IPS-NIHi7 (cell line): ENCODE data around the gene FANCF.
A peak's percentile ranks its signal among the peaks of the same experiment; 100 is the strongest.

Source experiments
- DNase-seq: peaks from one replicate; pipeline ENCODE4 v3.0.0; 2012; ENCODE audit warnings: mixed read lengths; ENCODE audit errors: extremely low spot score

FANCF gene

GRCh38 chr11:22626573-22627239 is 1.1 kb upstream of the FANCF start:
- no peak for DNase-seq

- DNase-seq: peak; percentile 61
Measured at GRCh38 chr11:22624742-22625447, 728 bp downstream of the FANCF start.

GRCh38 chr11:22617868-22618267 is 7.8 kb downstream of the FANCF start:
- DNase-seq: no peak

GRCh38 chr11:22603933-22604332 is 21.7 kb downstream of the FANCF start:
- no peak for DNase-seq

DNA sequence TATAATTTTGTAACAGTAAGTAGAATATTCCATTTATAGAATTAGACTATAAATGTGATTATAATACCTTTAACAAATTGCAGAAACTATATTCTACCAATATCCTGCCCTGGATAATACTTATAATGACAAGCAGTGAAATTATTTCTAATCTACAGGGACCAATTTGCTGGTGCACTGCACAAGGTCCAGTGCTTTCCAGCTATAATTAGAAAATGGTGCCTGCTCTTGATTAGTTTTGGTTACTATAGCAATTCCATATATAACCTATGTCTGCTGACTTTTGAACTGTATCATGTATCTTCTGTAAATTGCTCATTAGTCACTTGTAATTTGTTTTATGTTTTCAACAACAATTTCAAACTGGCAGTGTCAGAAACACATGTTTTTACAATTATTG is 23.1 kb downstream of the FANCF start:
- DNase-seq: no peak

DNA sequence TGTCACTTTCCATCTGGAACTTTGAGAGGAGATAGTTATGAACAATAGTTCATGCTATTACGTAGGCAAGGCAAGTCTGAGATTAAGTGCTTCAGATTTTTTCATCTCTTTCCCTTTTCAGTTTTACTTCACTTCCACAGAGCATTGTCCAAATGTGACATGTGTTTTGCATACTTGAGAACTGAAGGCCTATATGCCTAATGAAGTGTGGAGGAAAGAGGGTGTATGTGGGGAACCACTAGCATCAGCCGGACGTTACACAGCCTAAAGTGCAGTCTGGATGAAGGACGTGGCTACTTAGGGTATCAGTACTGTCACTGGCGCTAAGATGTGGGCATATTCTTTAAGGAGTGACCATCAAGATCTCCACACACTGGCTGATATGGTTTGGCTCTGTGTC is 26.2 kb downstream of the FANCF start:
- no peak for DNase-seq

DNA sequence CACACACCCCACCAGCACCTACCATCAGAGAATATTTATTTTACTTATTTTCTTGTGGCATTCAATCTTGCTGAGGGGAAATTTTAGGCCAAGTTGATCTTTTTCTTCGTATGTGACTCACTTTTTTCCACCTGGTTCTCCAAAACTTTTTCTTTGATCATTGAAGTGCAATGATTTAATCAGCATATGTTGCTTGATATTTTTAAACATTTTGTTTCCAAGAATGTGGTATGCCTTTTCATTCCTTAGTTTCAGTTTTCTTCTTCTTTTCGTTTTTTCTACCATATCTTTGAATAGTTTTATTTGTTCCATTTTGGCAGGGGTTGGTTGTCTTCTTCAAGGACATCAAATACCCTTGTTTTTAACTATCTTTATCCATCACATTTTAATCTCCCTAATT is 28.6 kb downstream of the FANCF start:
- no peak for DNase-seq

- DNase-seq: no peak
Measured at GRCh38 chr11:22584976-22585375, 40.6 kb downstream of the FANCF start.

GRCh38 chr11:22583963-22584492 is 41.6 kb downstream of the FANCF start:
- DNase-seq: no peak

DNA sequence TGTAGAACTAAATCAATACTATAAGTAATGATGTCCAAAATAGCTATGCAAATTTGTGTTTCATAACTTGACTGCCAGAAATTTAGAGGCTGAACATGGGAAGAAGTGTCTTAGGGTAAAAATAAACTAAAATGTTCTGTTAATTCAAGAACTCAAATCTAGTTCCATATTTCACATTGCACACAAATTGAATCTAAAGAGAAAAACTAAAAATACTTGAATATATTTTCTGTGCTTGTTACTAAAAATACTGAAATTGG is 43.5 kb downstream of the FANCF start:
- no peak for DNase-seq

DNA sequence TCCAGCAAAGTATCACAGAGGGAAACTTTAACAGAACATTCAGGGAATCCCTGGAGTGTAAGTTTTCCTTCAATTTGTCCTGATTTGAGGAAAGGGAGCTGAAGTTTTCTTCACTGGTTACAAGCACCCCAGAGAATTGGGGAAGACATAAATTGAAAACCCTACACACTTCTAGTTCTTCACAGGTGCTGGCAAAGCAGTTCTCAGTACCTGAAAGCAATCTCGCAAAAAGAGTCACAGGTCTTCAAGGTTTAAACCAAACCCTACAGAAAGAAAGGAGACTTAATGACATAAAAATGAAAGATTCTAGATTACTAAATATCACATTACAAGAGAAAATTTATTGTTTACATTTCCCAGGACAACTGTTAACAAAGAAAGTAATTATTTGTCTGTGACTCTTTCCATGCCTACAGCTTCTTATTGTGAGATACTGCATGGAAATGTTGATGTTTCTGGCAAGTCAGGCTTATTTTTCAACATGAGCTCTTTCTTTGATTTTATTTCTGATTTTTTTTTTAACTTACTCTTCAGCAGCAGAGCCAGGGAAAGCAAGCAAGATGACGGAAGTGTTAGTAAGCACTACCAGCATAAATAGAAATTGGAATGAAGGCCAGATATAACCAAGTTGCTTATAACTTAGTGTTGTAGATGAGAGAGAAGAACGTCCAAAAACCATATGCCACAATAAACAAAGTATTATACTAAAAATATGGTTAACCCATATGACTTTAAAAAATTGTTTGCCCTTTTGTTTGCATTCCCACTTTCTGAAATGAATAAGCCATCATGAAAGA is 44.1 kb downstream of the FANCF start:
- no peak for DNase-seq

DNA sequence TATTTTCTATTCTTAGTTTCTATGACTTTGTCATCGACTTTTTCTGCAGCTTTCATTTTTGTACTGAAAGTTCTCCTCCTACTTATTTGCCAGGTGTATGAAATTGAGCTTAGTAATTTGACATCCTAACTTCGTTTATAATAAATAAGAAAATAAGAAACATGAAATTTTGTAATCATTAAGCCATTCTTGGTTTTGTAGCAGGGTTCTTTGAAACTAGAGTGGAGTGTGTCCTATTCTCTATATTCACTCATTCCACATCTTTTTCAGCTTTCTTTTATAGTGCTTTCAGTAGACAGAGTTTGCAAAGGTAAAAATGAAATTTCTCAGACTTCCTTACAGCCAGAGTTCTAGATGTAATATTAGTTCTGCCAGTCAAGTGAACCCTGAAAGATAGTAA is 47.8 kb downstream of the FANCF start:
- no peak for DNase-seq
